HG03432 (cell line): ENCODE data around the gene TM2D3.
"Not testable (repeated sequence)": the region's sequence is repeated elsewhere in the genome, so short reads cannot be mapped to it uniquely, and the experiment has no call there.

Source experiments
- ATAC-seq: cut with Tn5 transposase; IDR thresholded peaks from one replicate; pipeline ENCODE4 v1.9.1; 2021; ENCODE audit warnings: mild to moderate bottlenecking, moderate library complexity; ENCODE audit not compliant: unreplicated experiment

Gene TM2D3

GRCh38 chr15:101657968-101658784 lies 6.0 kb upstream of the TM2D3 start:
- ATAC-seq: no peak

GRCh38 chr15:101657171-101657570 lies 5.0 kb upstream of the TM2D3 start:
- ATAC-seq: no peak

- not testable (repeated sequence) for ATAC-seq
Measured at GRCh38 chr15:101654624-101655337, 2.6 kb upstream of the TM2D3 start.

GRCh38 chr15:101654171-101654570 lies 2.0 kb upstream of the TM2D3 start:
- ATAC-seq: no peak

GRCh38 chr15:101652786-101653430 lies 727 bp upstream of the TM2D3 start:
- no peak for ATAC-seq

GRCh38 chr15:101651554-101652097 lies 555 bp downstream of the TM2D3 start:
- ATAC-seq: peak; percentile 53

GRCh38 chr15:101650145-101650544 lies 2.0 kb downstream of the TM2D3 start:
- ATAC-seq: no peak

GRCh38 chr15:101648356-101648755 lies 3.8 kb downstream of the TM2D3 start:
- no peak for ATAC-seq

- no peak for ATAC-seq
Measured at GRCh38 chr15:101647251-101647650, 4.9 kb downstream of the TM2D3 start.

- ATAC-seq: no peak
Measured at GRCh38 chr15:101646672-101647071, 5.5 kb downstream of the TM2D3 start.

GRCh38 chr15:101642361-101642760 lies 9.8 kb downstream of the TM2D3 start:
- no peak for ATAC-seq

- ATAC-seq: no peak
Measured at GRCh38 chr15:101641894-101642293, 10.3 kb downstream of the TM2D3 start.

GRCh38 chr15:101641129-101641764 lies 10.9 kb downstream of the TM2D3 start:
- no peak for ATAC-seq

- ATAC-seq: no peak
Measured at GRCh38 chr15:101639667-101640066, 12.5 kb downstream of the TM2D3 start.

GRCh38 chr15:101637919-101638318 lies 14.3 kb downstream of the TM2D3 start:
- ATAC-seq: no peak

- no peak for ATAC-seq
Measured at GRCh38 chr15:101637516-101637915, 14.7 kb downstream of the TM2D3 start.

- ATAC-seq: no peak
Measured at GRCh38 chr15:101637038-101637437, 15.1 kb downstream of the TM2D3 start.

GRCh38 chr15:101635944-101636727 lies 16.0 kb downstream of the TM2D3 start:
- ATAC-seq: no peak

GRCh38 chr15:101633356-101633755 lies 18.8 kb downstream of the TM2D3 start:
- no peak for ATAC-seq

GRCh38 chr15:101626729-101627128 lies 25.5 kb downstream of the TM2D3 start:
- ATAC-seq: not testable (repeated sequence)
